ENCODE results near the gene ATP10A. TPM values are rescaled to one million over a fixed set of nuclear protein-coding genes. Genes with fewer than 3 reads are reported as not detected.
"Not testable (repeated sequence)": the region's sequence is repeated elsewhere in the genome, so short reads cannot be mapped to it uniquely, and the experiment has no call there.

The ATP10A gene
- total RNA-seq, 2 donors from 2014 or later = 16.6 to 22.8 TPM

GRCh38 chr15:25770618-25771337 lies 92.3 kb downstream of the ATP10A start:
- peaks cover 10 to 26% of the 10 kb centered on the region in 2 donors for H3K4me1 Mint-ChIP-seq (ENCODE audit: low read depth in 2 of 2)
- H3K4me3 Mint-ChIP-seq = no peak overlapping the region
- no peak overlapping the region for H3K27ac Mint-ChIP-seq
- ATAC-seq = no peak
- H3K36me3 Mint-ChIP-seq = peaks cover 2% of the 10 kb centered on the region
- no peaks in the 10 kb centered on the region for H3K9me3 Mint-ChIP-seq
- DNase-seq (ENCODE audit: low spot score) = no peak
- H3K27me3 Mint-ChIP-seq = no peaks in the 10 kb centered on the region

GRCh38 chr15:25770031-25770430 lies 93.1 kb downstream of the ATP10A start:
- Mint-ChIP-seq H3K4me3 (no peak overlapping the region), H3K9me3 (no peaks in the 10 kb centered on the region), H3K27me3 (no peaks in the 10 kb centered on the region), H3K36me3 (peaks cover 5% of the 10 kb centered on the region), H3K27ac (no peak overlapping the region), H3K4me1 (ENCODE audit: low read depth in 2 of 2) (peaks cover 6 to 24% of the 10 kb centered on the region in 2 donors)
- no peak for ATAC-seq
- DNase-seq (ENCODE audit: low spot score) = no peak

DNA sequence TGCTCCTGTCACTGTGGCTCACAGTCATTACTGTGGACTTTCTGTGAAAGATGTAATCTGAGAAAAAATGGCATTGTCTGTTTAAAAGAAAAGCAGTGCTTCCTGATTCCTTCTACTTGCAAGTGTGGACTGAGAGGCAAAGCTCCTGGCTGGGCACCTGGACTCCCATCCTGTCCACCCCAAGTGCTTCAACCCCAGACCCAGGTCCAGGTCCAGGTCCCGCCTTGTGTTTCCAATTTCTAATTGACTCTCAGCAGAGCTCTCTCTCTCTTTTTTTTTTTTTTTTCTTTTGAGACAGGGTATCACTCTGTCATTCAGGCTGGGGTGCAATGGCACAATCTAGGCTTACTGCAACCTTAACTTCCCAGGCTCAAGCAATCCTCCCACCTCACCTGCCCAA lies 94.9 kb downstream of the ATP10A start:
- Mint-ChIP-seq H3K36me3 (peaks cover 5% of the 10 kb centered on the region), H3K27me3 (no peaks in the 10 kb centered on the region), H3K4me3 (no peak overlapping the region), H3K27ac (no peak overlapping the region), H3K4me1 (ENCODE audit: low read depth in 2 of 2) (peaks cover 0 to 25% of the 10 kb centered on the region in 2 donors), H3K9me3 (no peaks in the 10 kb centered on the region)
- no peak for ATAC-seq
- DNase-seq (ENCODE audit: low spot score) = no peak

GRCh38 chr15:25767356-25768151 lies 95.6 kb downstream of the ATP10A start:
- H3K4me1 Mint-ChIP-seq (ENCODE audit: low read depth in 2 of 2) = peaks cover 0 to 18% of the 10 kb centered on the region in 2 donors
- peaks cover 5% of the 10 kb centered on the region for H3K36me3 Mint-ChIP-seq
- no peak for ATAC-seq
- no peak overlapping the region for H3K27ac Mint-ChIP-seq
- no peaks in the 10 kb centered on the region for H3K27me3 Mint-ChIP-seq
- no peak for DNase-seq (ENCODE audit: low spot score)
- H3K4me3 Mint-ChIP-seq = no peak overlapping the region
- H3K9me3 Mint-ChIP-seq = no peaks in the 10 kb centered on the region

- Mint-ChIP-seq H3K27ac (no peak overlapping the region), H3K9me3 (no peaks in the 10 kb centered on the region), H3K27me3 (no peaks in the 10 kb centered on the region), H3K36me3 (peaks cover 5% of the 10 kb centered on the region), H3K4me1 (ENCODE audit: low read depth in 2 of 2) (peaks cover 10 to 23% of the 10 kb centered on the region in 2 donors), H3K4me3 (no peak overlapping the region)
- DNase-seq (ENCODE audit: low spot score) (no peak), ATAC-seq (no peak)
Measured at GRCh38 chr15:25766417-25766816, 96.7 kb downstream of the ATP10A start.

- Mint-ChIP-seq H3K9me3 (no peaks in the 10 kb centered on the region), H3K27ac (peak overlapping the region in 1 of 2 donors; percentile 2), H3K36me3 (peaks cover 5% of the 10 kb centered on the region), H3K4me3 (no peak overlapping the region), H3K27me3 (no peaks in the 10 kb centered on the region), H3K4me1 (ENCODE audit: low read depth in 2 of 2) (peaks cover 16 to 31% of the 10 kb centered on the region in 2 donors)
- ATAC-seq (no peak), DNase-seq (ENCODE audit: low spot score) (no peak)
Measured at GRCh38 chr15:25764980-25765735, 98.0 kb downstream of the ATP10A start.

DNA sequence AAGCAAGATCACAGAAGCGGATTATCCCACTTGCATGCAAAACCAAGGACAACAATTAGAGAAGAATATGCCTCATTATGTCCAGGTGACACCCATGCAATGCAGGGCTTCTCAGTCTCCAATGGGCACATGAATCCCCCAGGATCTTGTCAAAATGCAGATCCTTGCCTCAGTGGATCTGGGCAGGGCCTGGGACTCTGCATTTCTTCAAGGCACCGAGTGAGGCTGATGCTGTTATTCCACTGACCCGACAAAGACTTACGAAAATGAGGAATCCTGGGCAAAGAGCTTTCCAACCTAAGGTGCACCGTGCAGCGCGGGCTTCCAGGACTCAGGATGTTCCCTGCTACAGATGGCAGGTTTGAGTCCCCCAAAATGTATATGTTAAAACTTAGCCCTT lies 99.2 kb downstream of the ATP10A start:
- Mint-ChIP-seq H3K4me1 (ENCODE audit: low read depth in 2 of 2) (peaks cover 17 to 31% of the 10 kb centered on the region in 2 donors), H3K4me3 (no peak overlapping the region), H3K27me3 (no peaks in the 10 kb centered on the region), H3K27ac (no peak overlapping the region), H3K36me3 (peaks cover 5% of the 10 kb centered on the region), H3K9me3 (no peaks in the 10 kb centered on the region)
- ATAC-seq = no peak
- DNase-seq (ENCODE audit: low spot score) = no peak

- peaks cover 5% of the 10 kb centered on the region for H3K36me3 Mint-ChIP-seq
- no peak overlapping the region for H3K4me3 Mint-ChIP-seq
- no peaks in the 10 kb centered on the region for H3K9me3 Mint-ChIP-seq
- no peak overlapping the region for H3K27ac Mint-ChIP-seq
- peaks cover 20 to 34% of the 10 kb centered on the region in 2 donors for H3K4me1 Mint-ChIP-seq (ENCODE audit: low read depth in 2 of 2)
- H3K27me3 Mint-ChIP-seq = no peaks in the 10 kb centered on the region
- ATAC-seq (no peak), DNase-seq (ENCODE audit: low spot score) (no peak)
Measured at GRCh38 chr15:25763331-25763751, 99.8 kb downstream of the ATP10A start.

GRCh38 chr15:25761971-25762662 lies 101.0 kb downstream of the ATP10A start:
- ATAC-seq (no peak), DNase-seq (ENCODE audit: low spot score) (no peak)
- Mint-ChIP-seq H3K27ac (peak overlapping the region in 1 of 2 donors; percentile 4), H3K4me1 (ENCODE audit: low read depth in 2 of 2) (peaks cover 20 to 34% of the 10 kb centered on the region in 2 donors), H3K36me3 (peaks cover 5% of the 10 kb centered on the region), H3K27me3 (no peaks in the 10 kb centered on the region), H3K9me3 (no peaks in the 10 kb centered on the region), H3K4me3 (peak overlapping the region; percentile 58)

- H3K9me3 Mint-ChIP-seq = no peaks in the 10 kb centered on the region
- ATAC-seq = no peak
- no peaks in the 10 kb centered on the region for H3K27me3 Mint-ChIP-seq
- DNase-seq (ENCODE audit: low spot score) = no peak
- no peaks in the 10 kb centered on the region for H3K36me3 Mint-ChIP-seq
- peaks cover 25 to 26% of the 10 kb centered on the region in 2 donors for H3K4me1 Mint-ChIP-seq (ENCODE audit: low read depth in 2 of 2)
- H3K27ac Mint-ChIP-seq = no peak overlapping the region
- H3K4me3 Mint-ChIP-seq = no peak overlapping the region
Measured at GRCh38 chr15:25759421-25759820, 103.7 kb downstream of the ATP10A start.

DNA sequence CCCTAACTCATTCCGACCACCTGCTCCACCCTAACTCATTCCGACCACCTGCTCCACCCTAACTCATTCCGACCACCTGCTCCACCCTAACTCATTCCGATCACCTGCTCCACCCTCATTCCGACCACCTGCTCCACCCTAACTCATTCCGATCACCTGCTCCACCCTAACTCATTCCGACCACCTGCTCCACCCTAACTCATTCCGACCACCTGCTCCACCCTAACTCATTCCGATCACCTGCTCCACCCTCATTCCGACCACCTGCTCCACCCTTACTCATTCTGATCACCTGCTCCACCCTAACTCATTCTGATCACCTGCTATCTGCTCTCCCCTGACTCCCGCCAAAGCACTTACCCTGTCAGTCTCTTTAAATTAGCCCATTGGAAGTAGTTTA lies 104.5 kb downstream of the ATP10A start:
- H3K4me1 Mint-ChIP-seq (ENCODE audit: low read depth in 2 of 2) = peaks cover 25 to 26% of the 10 kb centered on the region in 2 donors
- not testable (repeated sequence) for H3K27ac Mint-ChIP-seq; ATAC-seq; H3K27me3 Mint-ChIP-seq; DNase-seq (ENCODE audit: low spot score); H3K9me3 Mint-ChIP-seq; H3K36me3 Mint-ChIP-seq; H3K4me3 Mint-ChIP-seq

- Mint-ChIP-seq H3K27ac (no peak overlapping the region), H3K27me3 (no peaks in the 10 kb centered on the region), H3K36me3 (no peaks in the 10 kb centered on the region), H3K4me3 (no peak overlapping the region), H3K4me1 (ENCODE audit: low read depth in 2 of 2) (peaks cover 24 to 36% of the 10 kb centered on the region in 2 donors), H3K9me3 (no peaks in the 10 kb centered on the region)
- ATAC-seq (no peak), DNase-seq (ENCODE audit: low spot score) (no peak)
Measured at GRCh38 chr15:25743548-25744275, 119.4 kb downstream of the ATP10A start.

Data from natural killer cell treated with Interleukin-12 subunit alpha and Interleukin-12 subunit beta and Interleukin-15 and Interleukin-18, amount 100 ng/mL, for 72 hours (primary cell).